Brain pericyte (primary cell): ENCODE results near the gene HABP2.
A peak's percentile ranks its signal among the peaks of the same experiment; 100 is the strongest.

ENCODE experiments used
- DNase-seq: peaks from one replicate; pipeline ENCODE4 v3.0.0-alpha.2; 2012; ENCODE audit warnings: low read depth, low spot score

The HABP2 gene

GRCh38 chr10:113557424-113557862, 4.6 kb downstream of the HABP2 start:
- no peak for DNase-seq

GRCh38 chr10:113557903-113558321, 5.1 kb downstream of the HABP2 start:
- no peak for DNase-seq

GRCh38 chr10:113560071-113560470, 7.2 kb downstream of the HABP2 start:
- no peak for DNase-seq

GRCh38 chr10:113561214-113561613, 8.4 kb downstream of the HABP2 start:
- no peak for DNase-seq

- DNase-seq, result no peak
Measured at GRCh38 chr10:113562069-113562468, 9.2 kb downstream of the HABP2 start.

GRCh38 chr10:113562704-113563103, 9.9 kb downstream of the HABP2 start:
- DNase-seq, result no peak

- peak; percentile 18 for DNase-seq
Measured at GRCh38 chr10:113563306-113564088, 10.6 kb downstream of the HABP2 start.

GRCh38 chr10:113565364-113565763, 12.5 kb downstream of the HABP2 start:
- DNase-seq, result no peak

GRCh38 chr10:113566888-113567287, 14.0 kb downstream of the HABP2 start:
- DNase-seq, result no peak

GRCh38 chr10:113569576-113569975, 16.7 kb downstream of the HABP2 start:
- no peak for DNase-seq

GRCh38 chr10:113572520-113573290, 19.9 kb downstream of the HABP2 start:
- DNase-seq, result no peak

- no peak for DNase-seq
Measured at GRCh38 chr10:113573368-113573767, 20.5 kb downstream of the HABP2 start.

- no peak for DNase-seq
Measured at GRCh38 chr10:113576852-113577251, 24.0 kb downstream of the HABP2 start.

GRCh38 chr10:113578773-113579172, 25.9 kb downstream of the HABP2 start:
- DNase-seq, result no peak

GRCh38 chr10:113581092-113581491, 28.2 kb downstream of the HABP2 start:
- DNase-seq, result no peak

- no peak for DNase-seq
Measured at GRCh38 chr10:113583571-113583970, 30.7 kb downstream of the HABP2 start.

GRCh38 chr10:113585949-113586348, 33.1 kb downstream of the HABP2 start:
- no peak for DNase-seq

- no peak for DNase-seq
Measured at GRCh38 chr10:113589201-113589770, 36.4 kb downstream of the HABP2 start.

GRCh38 chr10:113590581-113590980, 37.7 kb downstream of the HABP2 start:
- no peak for DNase-seq

- no peak for DNase-seq
Measured at GRCh38 chr10:113592380-113592779, 39.5 kb downstream of the HABP2 start.

- DNase-seq, result no peak
Measured at GRCh38 chr10:113594652-113595051, 41.8 kb downstream of the HABP2 start.

- no peak for DNase-seq
Measured at GRCh38 chr10:113600569-113600968, 47.7 kb downstream of the HABP2 start.
